Parathyroid adenoma (tissue), 2 donors: Measurements from ENCODE around the gene LTC4S.

Source experiments
- H2AFZ ChIP-seq: fragments of 300-600 bp; sonication (generic); one replicate; pipeline ENCODE4 v1.7.0; 2017; ENCODE audit warnings: antibody characterized with exemption, mild to moderate bottlenecking
- H3K27ac ChIP-seq: fragments of 300-600 bp; sonication (generic); one replicate; pipeline ENCODE4 v1.7.0; 2017
- H3K27me3 ChIP-seq: fragments of 300-600 bp; sonication (generic); one replicate; pipeline ENCODE4 v1.7.0; 2017; ENCODE audit warnings: low read length; ENCODE audit not compliant: control insufficient read depth, insufficient read depth
- H3K36me3 ChIP-seq: fragments of 300-600 bp; sonication (generic); one replicate; pipeline ENCODE4 v1.7.0; 2017; ENCODE audit warnings: low read length; ENCODE audit not compliant: control insufficient read depth, insufficient read depth
- H3K4me1 ChIP-seq: fragments of 300-600 bp; sonication (generic); one replicate; pipeline ENCODE4 v1.7.0; 2017; ENCODE audit warnings: control low read depth
- H3K4me2 ChIP-seq: fragments of 300-600 bp; sonication (generic); one replicate; pipeline ENCODE4 v1.7.0; 2017; ENCODE audit warnings: low read length
- H3K4me3 ChIP-seq: fragments of 300-600 bp; sonication (generic); one replicate; pipeline ENCODE4 v1.7.0; 2017; ENCODE audit warnings: low read depth, low read length
- H3K79me2 ChIP-seq: fragments of 300-600 bp; sonication (generic); one replicate; pipeline ENCODE4 v1.7.0; 2017; ENCODE audit warnings: control low read depth
- H3K9ac ChIP-seq: fragments of 300-600 bp; sonication (generic); one replicate; pipeline ENCODE4 v1.7.0; 2017; ENCODE audit warnings: mild to moderate bottlenecking
- H3K9me3 ChIP-seq: fragments of 300-600 bp; sonication (generic); one replicate; pipeline ENCODE4 v1.7.0; 2017; ENCODE audit warnings: low read length; ENCODE audit not compliant: control insufficient read depth
- TF ChIP-seq, protein P1 (sequence below): fragments of 300-600 bp; sonication (generic); IDR thresholded peaks from one replicate; pipeline ENCODE4 v1.7.0; 2017; ENCODE audit warnings: antibody characterized with exemption, mild to moderate bottlenecking
- donor health status: primary hyperparathyroidism.

LTC4S gene

DNA sequence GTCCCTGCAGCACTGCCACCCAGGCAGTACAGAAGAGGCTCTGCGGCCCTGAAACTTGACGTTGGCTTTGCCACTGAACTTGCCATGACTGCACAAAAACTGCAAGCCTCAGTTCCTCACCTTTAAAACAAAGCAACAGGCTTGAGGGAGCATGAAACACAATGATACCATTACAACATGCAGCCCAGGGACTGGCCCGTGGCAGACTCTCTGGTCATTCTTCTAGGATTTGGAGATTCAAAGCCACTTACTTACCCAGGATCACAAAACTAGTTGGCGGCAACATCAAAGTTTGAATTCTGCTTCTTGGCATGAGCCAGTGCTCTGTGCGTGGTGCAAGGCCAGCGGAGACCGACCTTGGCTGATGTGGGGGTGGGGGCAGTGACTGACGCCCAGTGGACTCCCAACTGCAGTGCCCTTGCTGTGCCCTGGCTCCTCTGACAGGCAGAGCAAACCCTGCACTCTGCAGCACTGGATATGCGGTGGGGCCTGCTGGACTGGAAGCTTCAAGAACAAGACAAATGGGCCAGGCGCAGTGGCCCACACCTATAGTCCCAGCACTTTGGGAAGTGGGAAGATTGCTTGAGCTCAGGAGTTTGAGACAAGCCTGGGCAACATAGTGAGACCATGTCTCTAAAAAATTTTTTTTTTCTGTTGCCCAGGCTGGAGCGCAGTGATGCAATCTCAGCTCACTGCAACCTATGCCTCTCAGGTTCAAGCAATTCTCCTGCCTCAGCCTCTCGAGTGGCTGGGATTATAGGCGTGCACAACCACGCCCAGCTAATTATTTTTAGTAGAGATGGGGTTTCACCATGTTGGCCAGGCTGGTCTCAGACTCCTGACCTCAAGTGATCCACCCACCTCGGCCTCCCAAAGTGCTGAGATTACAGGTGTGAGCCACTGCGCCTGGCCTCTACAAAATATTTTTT lies 45.8 kb downstream of the LTC4S start:
- H3K4me3 ChIP-seq = no peak overlapping the region
- H3K79me2 ChIP-seq = no peaks in the 10 kb centered on the region
- H3K4me2 ChIP-seq = no peak overlapping the region
- H2AFZ ChIP-seq = no peak overlapping the region
- no peaks in the 10 kb centered on the region for H3K9me3 ChIP-seq
- no peak overlapping the region for H3K27ac ChIP-seq
- H3K27me3 ChIP-seq = no peaks in the 10 kb centered on the region
- H3K36me3 ChIP-seq = no peaks in the 10 kb centered on the region
- no peak overlapping the region for H3K9ac ChIP-seq
- H3K4me1 ChIP-seq = no peaks in the 10 kb centered on the region
- TF ChIP-seq, protein P1, sequence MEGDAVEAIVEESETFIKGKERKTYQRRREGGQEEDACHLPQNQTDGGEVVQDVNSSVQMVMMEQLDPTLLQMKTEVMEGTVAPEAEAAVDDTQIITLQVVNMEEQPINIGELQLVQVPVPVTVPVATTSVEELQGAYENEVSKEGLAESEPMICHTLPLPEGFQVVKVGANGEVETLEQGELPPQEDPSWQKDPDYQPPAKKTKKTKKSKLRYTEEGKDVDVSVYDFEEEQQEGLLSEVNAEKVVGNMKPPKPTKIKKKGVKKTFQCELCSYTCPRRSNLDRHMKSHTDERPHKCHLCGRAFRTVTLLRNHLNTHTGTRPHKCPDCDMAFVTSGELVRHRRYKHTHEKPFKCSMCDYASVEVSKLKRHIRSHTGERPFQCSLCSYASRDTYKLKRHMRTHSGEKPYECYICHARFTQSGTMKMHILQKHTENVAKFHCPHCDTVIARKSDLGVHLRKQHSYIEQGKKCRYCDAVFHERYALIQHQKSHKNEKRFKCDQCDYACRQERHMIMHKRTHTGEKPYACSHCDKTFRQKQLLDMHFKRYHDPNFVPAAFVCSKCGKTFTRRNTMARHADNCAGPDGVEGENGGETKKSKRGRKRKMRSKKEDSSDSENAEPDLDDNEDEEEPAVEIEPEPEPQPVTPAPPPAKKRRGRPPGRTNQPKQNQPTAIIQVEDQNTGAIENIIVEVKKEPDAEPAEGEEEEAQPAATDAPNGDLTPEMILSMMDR = no peak

DNA sequence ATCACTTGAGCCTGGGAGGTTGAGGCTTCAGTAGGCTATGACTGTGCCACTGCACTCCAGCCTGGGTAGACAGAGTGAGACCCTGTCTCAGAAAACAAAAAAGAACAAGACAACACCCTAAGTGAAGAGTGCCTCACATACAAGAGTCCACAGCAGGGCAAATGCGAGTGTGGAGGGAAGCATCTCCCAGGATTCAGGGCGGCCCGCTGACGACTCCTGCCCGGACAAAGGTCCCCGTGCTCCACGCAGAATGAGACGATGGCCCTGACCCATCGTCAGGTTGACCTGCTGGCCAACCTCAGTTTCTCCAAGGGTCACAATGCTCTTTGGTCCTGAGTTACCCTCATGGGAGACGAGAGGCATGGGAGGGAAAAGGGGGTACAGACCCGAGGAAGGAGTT lies 46.5 kb downstream of the LTC4S start:
- Histone ChIP-seq H2AFZ (no peak overlapping the region), H3K79me2 (no peaks in the 10 kb centered on the region), H3K36me3 (no peaks in the 10 kb centered on the region), H3K4me3 (no peak overlapping the region), H3K27me3 (no peaks in the 10 kb centered on the region), H3K9ac (no peak overlapping the region), H3K4me1 (no peaks in the 10 kb centered on the region), H3K9me3 (no peaks in the 10 kb centered on the region), H3K4me2 (no peak overlapping the region), H3K27ac (no peak overlapping the region)
- TF ChIP-seq, protein P1 = no peak

DNA sequence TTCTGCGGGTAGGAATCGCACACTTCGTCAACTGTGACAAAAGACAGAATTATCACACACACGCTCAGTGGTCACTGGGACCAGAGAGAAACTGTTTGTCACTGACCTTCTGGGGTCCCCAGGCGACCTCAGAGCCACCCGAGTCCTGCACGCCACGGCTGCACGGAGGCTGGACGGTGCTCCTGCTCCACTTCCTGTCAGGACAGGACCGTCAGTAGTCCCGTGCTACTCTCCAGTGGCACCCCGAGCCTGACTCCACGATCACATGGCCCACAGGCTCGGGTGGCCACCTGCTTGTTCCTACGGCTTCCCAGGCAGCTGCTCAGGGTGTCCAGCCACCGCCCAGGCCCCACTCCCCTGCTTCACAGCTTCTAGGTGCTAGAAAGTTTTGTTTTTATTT lies 47.0 kb downstream of the LTC4S start:
- Histone ChIP-seq H3K27me3 (no peaks in the 10 kb centered on the region), H3K9ac (no peak overlapping the region), H3K4me1 (no peaks in the 10 kb centered on the region), H3K4me2 (no peak overlapping the region), H3K36me3 (no peaks in the 10 kb centered on the region), H3K79me2 (no peaks in the 10 kb centered on the region), H3K4me3 (no peak overlapping the region), H2AFZ (no peak overlapping the region), H3K27ac (no peak overlapping the region), H3K9me3 (no peaks in the 10 kb centered on the region)
- TF ChIP-seq, protein P1 = no peak

DNA sequence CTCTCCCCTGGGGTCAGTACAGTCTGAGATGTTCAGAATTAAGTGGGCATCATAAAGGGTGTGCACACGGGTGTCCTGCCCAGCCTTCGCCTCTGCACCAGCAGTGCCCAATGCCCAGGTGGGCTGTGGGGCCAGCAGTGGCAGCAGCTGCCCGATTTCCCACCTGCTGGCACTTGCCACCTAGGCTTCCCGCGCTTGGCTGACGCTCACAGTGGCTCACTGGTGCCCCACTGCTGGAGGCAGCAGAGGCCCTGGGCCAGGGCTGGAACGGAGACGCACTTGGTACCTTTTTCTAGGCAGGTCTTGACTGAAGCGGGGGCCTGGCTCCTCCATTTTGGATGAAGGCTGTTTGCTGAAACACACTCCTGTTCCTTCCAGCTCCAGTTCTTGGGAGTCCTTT lies 47.8 kb downstream of the LTC4S start:
- Histone ChIP-seq H3K4me3 (no peak overlapping the region), H3K79me2 (no peaks in the 10 kb centered on the region), H2AFZ (no peak overlapping the region), H3K4me2 (no peak overlapping the region), H3K9ac (no peak overlapping the region), H3K4me1 (no peaks in the 10 kb centered on the region), H3K9me3 (no peaks in the 10 kb centered on the region), H3K27ac (no peak overlapping the region), H3K27me3 (no peaks in the 10 kb centered on the region), H3K36me3 (no peaks in the 10 kb centered on the region)
- TF ChIP-seq, protein P1 = no peak
